T-helper 9 cell (primary cell): ENCODE data around the gene COPS9.

ENCODE experiments used
- DNase-seq: peaks from one replicate; pipeline ENCODE4 v3.0.0-alpha.2; 2020

COPS9 gene

DNA sequence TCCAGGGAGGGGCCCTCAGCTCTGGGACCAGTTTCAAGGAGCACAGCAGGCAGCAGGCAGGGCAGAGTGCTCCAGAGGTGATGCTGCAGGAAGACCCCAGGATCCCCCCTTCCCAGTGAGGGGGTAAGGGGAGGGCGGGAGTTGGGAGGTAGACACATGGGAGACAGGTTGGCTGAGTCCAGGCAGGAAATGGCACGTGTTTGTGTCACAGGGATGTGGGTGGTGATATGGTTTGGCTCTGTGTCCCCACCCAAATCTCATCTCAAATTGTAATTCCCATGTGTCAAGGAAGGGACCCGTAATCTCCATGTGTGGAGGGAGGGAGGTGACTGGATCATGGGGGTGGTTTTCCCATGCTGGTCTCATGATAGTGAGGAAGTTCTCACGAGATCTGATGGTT is 29.6 kb upstream of the COPS9 start:
- DNase-seq = no peak

DNA sequence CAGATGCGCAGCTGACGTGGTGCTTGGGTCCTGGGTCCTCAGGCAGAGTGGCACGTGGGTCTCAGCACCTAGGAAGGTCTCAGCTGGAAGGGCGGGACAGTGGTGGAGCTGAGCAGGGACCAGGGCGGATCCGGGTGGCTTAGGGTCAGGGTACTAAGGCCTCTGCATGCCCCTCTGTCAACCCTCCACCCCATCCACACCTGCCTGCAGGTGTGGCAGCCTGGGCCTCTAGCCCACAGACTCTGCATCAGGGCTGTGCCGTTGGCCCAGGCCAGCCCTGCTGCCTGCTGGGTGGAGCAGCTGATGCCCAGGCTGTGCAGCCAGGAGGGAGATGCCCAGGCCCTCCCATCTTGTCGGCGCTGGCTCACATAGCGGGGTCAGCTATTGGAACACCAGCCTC is 28.9 kb upstream of the COPS9 start:
- no peak for DNase-seq

DNA sequence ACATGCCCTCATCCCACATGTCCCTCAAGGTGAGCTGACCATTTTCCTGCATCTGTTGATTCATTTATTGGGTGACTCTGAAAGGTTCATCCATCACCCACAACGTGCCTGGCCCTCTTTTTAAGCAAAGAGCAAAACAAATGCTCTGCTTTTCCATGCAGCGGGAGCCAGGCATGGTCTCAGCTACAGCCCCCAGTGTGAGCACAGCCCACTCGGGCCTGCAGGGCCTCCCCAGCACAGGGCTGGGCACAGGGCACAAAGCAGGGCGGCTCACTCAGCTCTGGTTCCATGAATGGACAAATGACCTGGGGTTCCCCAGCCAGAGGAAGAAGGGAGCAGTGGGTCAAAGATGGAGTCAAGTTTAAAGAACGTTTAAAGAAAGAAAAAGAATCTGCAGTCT is 28.5 kb upstream of the COPS9 start:
- no peak for DNase-seq

DNA sequence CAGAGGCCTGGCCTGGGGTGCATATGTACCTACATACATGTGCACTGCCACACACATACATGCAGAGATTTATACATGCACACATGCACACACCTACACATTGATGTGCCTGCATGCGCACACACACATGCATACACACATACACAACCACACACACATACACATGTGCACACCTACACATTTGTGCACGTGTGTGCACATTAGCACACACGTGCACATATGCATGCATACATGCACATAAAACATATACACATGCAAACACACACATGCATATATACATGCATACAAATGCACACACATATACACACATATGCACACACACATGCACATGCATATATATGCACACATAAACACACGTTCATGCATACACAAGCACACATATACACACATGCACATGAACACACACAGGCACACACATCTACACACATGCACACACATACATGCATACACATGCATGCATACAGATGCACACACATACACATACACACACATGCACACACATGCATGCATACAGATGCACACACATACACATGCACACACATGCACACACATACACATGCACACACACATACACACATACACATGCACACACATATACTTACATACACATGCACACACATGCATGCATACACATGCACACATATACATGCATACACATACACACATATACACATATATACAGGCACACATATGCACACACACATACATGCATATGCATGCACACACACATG is 27.9 kb upstream of the COPS9 start:
- DNase-seq = no peak

DNA sequence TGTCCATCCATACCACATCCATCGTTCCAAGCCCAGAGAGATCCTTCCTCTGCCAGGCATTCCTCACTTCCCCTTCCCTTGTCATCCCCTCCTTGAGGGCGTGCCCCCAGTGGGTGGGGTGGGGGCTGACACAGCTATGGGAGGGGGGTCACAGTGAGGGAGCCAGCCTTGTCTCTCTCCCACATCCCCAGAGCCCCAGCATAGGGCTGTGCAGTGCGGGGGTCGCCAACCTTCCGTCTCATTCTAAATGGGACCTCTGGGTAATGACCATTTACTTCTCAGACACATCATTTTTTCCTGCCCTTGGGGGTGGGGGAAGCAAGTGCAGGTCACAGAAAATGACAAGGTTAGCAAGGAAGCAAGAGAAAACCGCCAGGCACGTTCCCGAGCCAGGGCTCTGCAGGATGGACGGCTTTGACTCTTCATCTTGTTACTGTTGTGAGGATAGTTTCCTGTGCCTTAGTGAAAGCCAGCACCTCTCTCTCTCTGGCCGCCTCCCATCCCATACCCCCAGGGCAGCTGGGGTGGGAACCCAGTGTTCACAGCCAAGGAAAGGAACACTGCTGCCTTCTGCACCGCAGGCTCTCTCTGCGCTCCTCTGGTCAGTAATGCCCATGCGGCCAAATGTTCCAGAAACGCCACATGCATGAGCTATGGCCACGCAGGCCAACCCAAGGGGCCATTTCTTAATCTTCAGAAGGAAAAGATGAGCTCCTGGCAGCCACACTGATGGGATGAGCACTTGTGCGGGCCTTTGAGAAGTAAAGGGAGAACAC is 27.0 kb upstream of the COPS9 start:
- no peak for DNase-seq

DNA sequence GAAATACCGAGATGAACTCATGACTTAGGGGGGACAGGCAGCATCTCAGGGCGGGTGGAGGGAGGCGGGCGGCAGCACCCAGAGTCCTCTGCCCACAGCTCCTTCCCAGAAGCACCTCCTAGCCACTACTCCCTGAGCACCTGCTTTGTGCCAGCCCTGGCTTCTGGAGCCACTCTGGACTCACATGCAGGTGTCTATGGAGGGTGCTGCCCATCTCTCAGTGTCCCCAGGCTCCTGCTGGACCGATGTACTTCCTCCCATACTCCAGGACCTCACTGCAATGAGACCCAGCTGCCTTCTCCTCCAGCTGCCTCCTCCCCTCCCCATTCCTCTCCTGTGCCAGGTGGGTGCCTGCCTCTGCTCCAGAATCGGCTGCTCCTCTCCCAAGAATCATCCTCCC is 26.4 kb upstream of the COPS9 start:
- no peak for DNase-seq

DNA sequence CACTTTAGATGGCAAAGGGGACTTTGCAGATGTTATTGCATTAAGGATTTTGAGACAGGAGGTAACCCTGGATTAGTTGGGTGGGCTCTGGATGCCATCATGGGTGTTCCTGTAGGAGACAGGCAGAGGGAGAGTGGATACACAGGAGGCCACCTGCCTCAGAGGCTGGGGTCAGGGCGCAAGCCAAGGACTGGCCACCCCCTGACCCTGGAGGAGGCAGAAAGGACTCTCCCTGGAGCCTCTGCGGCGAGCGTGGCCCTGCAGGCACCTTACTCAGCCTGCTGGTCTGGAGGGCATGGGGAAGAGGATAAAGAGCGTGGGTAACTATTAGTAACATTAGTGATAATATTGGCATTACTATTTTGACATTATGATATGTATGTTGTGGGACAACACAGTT is 25.9 kb upstream of the COPS9 start:
- DNase-seq = no peak

DNA sequence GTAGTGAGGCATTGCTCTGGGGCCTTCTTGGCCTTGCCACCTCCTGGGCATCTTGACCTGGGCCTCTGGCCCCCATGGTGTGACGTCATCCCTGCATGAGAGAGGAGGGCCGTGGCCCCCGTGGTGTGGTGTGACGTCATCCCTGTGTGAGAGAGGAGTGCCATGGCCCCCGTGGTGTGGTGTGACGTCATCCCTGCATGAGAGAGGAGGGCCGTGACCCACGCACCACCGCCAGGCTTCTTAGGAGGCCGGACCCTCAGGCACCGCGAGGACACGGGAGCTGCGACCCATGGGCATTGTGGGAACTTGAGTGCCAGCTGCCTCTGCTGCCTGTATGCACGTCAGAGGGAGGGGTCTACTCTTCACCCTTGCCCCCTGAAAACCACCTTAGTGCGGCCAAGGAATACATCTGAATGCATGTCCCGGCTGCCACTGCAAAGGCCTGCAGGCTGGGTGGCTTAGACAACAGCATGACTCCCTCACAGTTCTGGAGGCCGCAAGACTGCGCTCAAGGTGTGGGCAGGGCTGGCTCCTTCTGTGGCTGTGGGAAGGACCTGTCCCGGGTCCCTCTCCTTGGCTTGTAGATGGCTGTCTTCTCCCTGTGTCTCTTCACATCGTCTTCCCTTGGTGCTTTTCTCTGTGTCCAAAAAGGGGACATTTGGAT is 25.1 kb upstream of the COPS9 start:
- no peak for DNase-seq

DNA sequence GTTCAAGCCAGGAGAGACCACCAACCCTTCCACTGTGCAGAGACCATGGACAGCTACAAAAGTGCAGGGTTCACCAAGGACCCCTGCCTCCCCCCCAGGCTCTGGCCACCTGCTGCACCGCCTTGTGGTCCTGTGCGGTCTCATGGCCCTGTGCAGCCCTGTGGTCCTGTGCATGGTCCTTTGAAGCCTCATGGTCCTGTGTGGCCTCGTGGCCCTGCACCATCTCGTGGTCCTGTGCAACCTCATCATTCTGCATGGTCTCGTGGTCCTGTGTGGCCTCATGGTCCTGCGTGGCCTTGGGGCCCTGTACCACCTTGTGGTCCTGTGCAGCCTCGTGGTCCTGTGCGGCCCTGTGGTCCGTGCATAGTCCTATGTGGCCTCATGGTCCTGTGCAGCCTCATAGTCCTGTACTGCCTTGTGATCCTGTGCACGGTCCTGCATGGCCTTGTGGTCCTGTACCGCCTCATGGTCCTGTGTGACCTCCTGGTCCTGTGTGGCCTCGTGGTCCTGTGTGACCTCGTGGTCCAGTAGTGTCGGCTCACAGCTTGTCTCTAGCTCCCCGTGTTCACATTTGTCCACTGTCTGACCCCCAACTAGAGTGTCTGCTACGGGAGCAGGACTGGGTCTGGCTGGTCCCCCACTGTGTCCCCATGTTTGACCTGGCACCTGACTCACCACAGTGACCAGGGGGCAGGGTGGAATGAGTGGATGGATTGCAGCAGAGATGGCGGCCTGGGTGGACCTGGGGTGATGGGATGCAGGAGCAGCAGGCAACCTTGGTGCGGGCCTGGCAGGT is 24.4 kb upstream of the COPS9 start:
- DNase-seq = no peak

DNA sequence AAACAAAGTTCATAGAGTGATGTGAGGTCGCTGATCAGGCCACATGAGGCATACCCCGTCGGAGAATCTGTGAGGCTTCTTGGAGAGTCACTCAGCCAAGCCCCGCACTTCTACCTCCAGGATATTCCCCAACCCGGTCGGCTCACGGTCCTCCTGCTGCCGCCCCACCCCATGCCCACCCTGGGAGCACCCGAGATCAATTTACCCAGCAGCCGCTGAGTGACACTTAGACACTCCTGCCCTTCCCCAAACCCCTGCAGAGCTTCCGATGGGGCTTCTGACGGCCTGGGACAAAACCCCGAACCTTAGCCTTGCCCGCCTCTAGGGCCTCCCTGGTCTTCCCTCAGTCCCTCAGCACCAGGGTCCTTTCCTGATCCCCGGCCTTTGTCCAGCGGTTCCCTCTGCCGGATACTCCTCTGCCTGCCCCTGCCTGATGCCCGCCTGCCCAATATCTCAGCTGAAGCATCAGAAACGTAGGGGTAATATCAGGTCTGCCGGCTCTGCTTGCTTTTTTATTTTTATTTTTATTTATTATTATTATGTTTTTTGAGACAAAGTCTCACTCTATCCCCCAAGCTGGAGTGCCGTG is 23.2 kb upstream of the COPS9 start:
- DNase-seq = no peak

DNA sequence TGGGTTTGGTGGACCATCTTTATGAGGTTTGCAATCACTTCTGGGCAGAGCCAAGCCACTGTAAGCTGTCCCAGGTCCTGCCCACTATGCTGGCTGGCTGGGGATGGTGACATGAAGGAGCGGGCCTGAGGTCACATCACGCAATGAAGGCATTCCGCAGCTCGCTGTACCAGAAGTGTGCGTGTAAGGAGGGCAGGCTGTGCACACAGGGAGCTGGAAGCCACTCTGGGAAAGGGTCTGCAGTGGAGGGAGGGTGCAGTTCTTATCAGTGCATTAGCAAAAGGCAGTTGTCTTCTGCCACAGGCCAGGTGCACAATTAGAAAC is 21.0 kb upstream of the COPS9 start:
- DNase-seq = no peak

DNA sequence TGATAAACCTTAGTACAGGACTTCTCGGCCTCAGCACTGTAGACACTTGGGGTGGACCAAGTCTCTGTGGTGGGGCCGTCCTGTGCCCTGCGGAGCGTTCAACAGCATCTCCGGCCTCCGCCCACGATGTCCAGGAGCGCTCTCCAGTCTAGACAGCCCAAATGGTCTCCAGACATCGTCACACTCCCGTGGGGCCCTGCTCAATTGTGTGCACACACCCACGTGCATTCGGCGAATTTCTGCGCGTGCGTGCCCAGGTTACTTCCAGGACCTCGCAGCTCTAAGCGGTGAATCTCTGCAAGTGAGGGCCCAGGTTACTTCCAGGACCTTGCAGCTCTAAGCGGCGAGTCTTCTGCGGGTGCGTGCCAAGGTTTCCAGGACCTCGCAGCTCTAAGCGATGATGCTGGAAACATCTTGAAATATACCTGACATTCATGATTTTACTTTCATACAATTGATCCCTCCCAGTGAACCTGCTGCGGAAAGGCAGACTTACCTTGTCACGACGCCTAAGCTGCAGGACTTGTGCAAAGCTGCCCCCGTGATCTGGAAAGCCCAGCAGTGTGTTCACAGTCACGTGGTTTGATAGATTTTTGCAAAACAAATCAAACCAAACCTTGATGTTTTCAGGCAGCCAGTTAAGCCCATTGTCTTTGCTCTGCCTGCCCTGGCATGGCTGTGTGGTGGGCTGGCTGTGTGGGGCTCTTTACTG is 20.5 kb upstream of the COPS9 start:
- no peak for DNase-seq

DNA sequence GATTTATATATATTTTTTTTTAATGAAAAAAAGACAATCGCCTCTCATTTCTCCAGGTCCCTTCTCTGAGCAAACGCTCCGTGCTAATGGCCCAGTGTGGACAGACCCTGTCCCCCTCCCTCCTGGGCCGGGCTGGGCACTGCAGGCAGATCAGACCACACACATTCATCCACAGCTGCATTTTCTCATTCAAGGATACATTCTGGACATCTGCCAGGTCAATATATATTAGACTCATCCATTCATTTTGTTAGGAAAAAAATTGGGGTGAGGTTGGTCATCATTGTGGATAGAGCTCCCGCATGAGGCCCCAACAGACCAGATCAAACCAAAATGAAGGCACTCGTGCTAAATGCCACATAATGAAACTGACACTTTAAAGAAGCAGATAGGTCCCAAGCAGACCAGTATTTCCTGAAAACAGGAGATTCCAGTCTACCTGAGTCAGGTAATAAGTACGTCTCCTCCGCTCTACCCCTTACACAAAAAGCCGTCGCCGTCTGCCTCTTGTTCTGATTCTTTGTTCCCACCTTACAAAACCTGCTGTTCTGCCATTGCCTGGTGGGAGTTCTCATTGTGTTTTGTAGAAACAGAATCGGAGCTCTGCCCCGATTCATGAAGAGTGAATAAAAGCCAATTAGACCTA is 19.8 kb upstream of the COPS9 start:
- no peak for DNase-seq

DNA sequence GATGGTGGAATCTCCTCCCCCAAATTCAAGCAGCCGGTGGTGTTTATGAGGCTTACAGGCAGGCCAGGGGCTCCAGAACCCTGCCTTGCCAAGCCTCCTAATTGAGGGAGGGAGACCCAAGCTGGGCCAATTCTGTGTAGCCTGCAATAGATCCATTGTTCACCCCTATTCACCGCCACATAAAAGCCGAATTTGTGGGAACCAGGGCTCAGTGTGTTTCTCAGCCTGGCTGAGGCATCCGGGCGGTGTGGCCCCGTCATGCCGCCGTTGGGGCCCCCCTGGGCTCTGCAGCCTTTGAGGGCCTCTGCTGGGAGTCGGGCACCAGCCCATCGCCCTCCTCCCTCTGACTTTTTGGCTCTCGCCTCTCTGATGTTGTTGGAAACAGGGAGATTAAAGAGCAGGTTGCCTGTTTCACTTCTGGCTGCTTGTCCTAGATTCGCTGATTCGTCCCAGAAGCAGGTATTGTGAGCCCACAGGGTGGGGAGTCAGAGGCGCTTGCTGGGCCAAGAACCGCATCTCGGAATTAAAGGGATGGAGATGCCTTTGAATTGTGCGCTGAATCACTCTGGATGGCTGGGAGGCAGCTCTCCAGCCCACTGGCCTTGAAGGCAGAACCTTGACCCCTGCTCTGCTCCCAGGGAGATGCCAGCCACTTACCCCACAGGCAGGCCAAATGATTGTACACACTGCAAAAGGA is 19.1 kb upstream of the COPS9 start:
- DNase-seq = no peak

DNA sequence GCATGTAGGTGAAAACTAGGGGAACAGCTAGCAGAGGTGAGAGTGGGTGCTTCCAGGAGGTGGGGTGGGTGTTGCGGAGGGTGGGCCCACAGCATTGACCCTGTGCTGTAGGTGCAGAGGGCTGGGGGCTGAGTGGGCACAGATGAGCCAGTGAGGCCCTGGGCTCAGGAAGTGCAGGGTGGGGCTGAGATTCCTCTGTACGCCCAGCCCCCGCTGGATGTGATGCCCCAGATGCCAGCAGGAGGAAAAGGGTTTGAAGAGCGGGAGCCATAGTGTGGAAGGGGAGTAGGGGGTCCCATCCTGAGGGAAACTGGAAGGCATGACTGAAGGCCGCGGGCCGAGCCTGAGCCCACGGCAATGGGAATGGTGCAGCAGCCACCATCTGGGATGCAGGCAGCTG is 18.5 kb upstream of the COPS9 start:
- no peak for DNase-seq

DNA sequence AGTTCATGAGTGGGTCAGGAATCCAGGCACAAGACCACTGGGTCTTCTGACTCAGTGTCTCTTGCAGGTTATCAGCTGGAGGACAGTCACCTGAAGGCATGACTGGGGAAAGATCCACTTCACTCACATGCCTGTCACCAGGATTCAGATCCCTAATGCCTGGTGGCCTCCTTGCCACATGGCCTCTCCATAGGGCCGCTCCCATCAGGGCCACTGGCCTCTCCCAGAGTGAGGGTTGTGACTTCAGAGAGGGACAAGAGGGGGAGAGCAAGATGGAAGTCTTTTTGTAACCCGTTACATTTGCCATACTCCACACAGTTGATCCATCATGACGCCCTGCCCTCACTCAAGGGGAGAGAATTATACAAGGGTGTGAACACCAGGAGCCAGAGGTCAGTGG is 17.3 kb upstream of the COPS9 start:
- no peak for DNase-seq

DNA sequence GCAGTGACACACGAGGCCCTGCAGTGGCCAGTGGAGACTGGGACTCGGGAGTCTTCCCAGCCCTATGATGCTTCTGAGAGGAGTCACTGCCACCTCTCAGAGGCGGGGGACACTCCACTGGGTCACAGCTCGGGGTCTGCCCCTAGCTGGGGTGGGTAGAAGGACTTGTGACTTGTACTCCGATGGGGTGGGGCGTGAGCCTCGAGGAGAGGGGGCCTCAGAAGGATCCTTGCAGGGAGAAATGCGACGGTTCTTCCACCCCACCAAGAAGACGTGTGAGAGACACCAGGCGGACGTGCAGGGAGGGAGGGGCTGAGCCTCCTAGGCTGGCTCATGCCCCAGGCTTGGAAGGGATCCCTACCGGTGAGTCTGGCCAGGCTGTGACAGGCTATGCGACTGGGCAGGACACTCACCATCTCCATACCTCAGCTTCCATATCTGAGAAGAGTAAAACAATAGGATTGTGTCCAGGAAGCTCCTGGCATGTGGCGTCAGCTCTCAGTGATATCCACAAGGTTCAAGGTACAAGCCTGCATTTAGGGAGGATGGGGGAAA is 15.4 kb upstream of the COPS9 start:
- DNase-seq = no peak

DNA sequence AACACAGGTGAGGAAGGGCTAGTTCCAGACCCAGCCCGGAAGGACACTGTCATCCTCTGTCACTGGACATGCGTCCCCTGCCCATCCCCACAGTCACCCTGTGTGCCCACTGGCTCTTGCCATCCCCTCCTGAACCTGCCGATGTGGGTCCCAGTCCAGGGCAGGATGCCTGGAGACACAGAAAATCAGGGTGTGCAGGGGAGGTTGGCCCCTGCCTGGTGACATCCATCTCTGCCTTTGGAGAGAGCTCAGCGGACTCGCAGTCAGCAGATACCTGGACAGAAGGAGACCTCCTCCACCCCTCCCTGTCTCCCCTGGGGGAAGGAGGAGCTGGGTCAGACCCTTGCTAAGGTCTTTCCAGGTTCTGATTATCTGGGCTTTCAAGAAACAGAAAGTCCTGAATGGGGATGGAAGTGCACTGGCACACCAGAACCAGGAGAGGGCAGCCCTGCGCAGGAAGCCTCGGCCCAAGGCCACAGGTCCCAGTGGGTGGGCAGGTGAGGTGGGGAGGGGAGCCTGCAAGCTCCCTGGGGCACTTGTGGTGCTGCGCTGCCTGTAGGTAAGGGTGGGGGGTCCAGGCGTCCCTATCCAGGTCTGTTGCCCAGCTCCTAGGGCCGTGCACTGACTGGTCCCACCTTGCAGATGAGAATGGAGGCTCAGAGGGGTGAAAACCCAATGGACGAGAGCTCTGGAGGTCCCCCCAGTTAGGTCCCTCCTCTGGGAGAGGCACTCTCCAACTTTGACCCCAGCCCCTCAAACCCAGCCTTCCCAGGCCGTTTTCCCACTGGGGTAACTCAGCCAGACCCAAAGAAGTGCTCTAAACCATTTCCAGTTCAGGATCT is 14.1 kb upstream of the COPS9 start:
- DNase-seq = peak; percentile 12

DNA sequence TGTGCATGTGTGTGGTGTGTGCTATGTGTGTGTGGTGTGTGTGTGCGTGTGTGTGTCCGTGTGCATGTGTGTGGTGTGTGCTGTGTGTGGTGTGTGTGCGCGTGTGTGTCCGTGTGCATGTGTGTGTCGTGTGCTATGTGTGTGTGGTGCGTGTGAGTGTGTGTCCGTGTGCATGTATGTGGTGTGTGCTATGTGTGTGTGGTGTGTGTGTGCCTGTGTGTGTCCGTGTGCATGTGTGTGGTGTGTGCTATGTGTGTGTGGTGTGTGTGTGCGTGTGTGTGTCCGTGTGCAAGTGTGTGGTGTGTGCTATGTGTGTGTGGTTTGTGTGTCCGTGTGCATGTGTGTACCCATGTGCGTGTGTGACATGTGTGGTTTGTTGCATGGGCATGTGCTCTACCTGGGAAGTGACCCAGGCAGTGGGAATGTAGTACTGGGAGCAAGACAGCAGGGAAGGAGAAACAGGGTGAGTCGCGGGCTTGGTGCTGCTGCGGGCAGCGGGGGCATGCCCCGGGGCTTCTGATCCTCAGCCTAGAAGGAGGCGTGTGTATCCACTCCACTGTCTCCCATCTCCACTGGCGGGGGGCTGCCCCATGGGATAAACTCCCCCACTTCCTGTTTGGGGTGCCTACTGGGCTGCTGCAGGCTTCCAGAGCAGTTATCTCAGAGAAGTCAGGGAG is 11.9 kb upstream of the COPS9 start:
- no peak for DNase-seq
